KMS-11 (cell line): ENCODE data around the gene RAB11FIP4.
"Not testable (repeated sequence)": the region's sequence is repeated elsewhere in the genome, so short reads cannot be mapped to it uniquely, and the experiment has no call there.

Experiments
- H2AFZ ChIP-seq: fragments of 200-600 bp; sonication (generic); 2 replicates; pipeline ENCODE4 v1.6.1; 2016; ENCODE audit warnings: antibody characterized with exemption, mixed run types, low read depth
- H3K27ac ChIP-seq: fragments of 200-600 bp; sonication (generic); 2 replicates; pipeline ENCODE4 v1.6.1; 2016; ENCODE audit warnings: mild to moderate bottlenecking, mixed run types
- H3K27me3 ChIP-seq: fragments of 200-600 bp; sonication (generic); 2 replicates; pipeline ENCODE4 v1.6.1; 2017; ENCODE audit warnings: mild to moderate bottlenecking, low read depth, mixed run types, moderate library complexity; ENCODE audit not compliant: insufficient read depth
- H3K36me3 ChIP-seq: fragments of 200-600 bp; sonication (generic); 2 replicates; pipeline ENCODE4 v1.6.1; 2017; ENCODE audit warnings: mild to moderate bottlenecking, mixed run types; ENCODE audit not compliant: insufficient read depth
- H3K4me1 ChIP-seq: fragments of 200-600 bp; sonication (generic); 2 replicates; pipeline ENCODE4 v1.6.1; 2016; ENCODE audit warnings: mild to moderate bottlenecking, low read depth, mixed run types; ENCODE audit not compliant: poor library complexity, severe bottlenecking
- H3K4me2 ChIP-seq: fragments of 200-600 bp; sonication (generic); 2 replicates; pipeline ENCODE4 v1.7.0; 2016; ENCODE audit warnings: mild to moderate bottlenecking, mixed run types
- H3K4me3 ChIP-seq: fragments of 200-600 bp; sonication (generic); IDR thresholded peaks from 2 replicates; pipeline ENCODE4 v1.6.1; 2017; ENCODE audit warnings: low read depth, low read length, mixed read lengths; ENCODE audit not compliant: insufficient read depth
- H3K79me2 ChIP-seq: fragments of 200-600 bp; sonication (generic); 2 replicates; pipeline ENCODE4 v1.6.1; 2016; ENCODE audit warnings: low read depth, mixed run types; ENCODE audit not compliant: insufficient read depth
- H3K9ac ChIP-seq: fragments of 200-600 bp; sonication (generic); 2 replicates; pipeline ENCODE4 v1.6.1; 2016; ENCODE audit warnings: mild to moderate bottlenecking, mixed run types
- H4K20me1 ChIP-seq: fragments of 200-600 bp; sonication (generic); 2 replicates; pipeline ENCODE4 v1.6.1; 2016; ENCODE audit warnings: mild to moderate bottlenecking, mixed run types; ENCODE audit not compliant: insufficient read depth
- CTCF ChIP-seq: fragments of 200-600 bp; sonication (generic); conservative IDR thresholded peaks from 2 replicates; pipeline ENCODE4 v1.6.1; 2017; ENCODE audit warnings: low read depth, mild to moderate bottlenecking, antibody characterized with exemption, low read length, moderate library complexity, mixed read lengths

The RAB11FIP4 gene, protein sequence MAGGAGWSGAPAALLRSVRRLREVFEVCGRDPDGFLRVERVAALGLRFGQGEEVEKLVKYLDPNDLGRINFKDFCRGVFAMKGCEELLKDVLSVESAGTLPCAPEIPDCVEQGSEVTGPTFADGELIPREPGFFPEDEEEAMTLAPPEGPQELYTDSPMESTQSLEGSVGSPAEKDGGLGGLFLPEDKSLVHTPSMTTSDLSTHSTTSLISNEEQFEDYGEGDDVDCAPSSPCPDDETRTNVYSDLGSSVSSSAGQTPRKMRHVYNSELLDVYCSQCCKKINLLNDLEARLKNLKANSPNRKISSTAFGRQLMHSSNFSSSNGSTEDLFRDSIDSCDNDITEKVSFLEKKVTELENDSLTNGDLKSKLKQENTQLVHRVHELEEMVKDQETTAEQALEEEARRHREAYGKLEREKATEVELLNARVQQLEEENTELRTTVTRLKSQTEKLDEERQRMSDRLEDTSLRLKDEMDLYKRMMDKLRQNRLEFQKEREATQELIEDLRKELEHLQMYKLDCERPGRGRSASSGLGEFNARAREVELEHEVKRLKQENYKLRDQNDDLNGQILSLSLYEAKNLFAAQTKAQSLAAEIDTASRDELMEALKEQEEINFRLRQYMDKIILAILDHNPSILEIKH

GRCh38 chr17:31391496-31391949, at the start of gene RAB11FIP4:
Gene RAB11FIP4, plus strand, starts transcription at chr17:31391675. Its CDS starts 178 bp downstream, at chr17:31391853.
- TF ChIP-seq CTCF = no peak

GRCh38 chr17:31345191-31345747, 46.2 kb upstream of the RAB11FIP4 start:
- H4K20me1 ChIP-seq, H3K9ac ChIP-seq, H3K27ac ChIP-seq, H3K36me3 ChIP-seq, H3K4me2 ChIP-seq, H2AFZ ChIP-seq, H3K27me3 ChIP-seq, H3K4me3 ChIP-seq, H3K79me2 ChIP-seq: not testable (repeated sequence)
- peaks cover 14% of the 10 kb centered on the region for H3K4me1 ChIP-seq

More at GRCh38 chr17:31391496-31391949, at the start of gene RAB11FIP4:
- Histone ChIP-seq H3K36me3 (no peaks in the 10 kb centered on the region), H4K20me1 (no peaks in the 10 kb centered on the region), H3K9ac (no peak within 1 kb of the TSS), H3K27ac (no peak within 1 kb of the TSS), H3K4me1 (no peaks in the 10 kb centered on the region), H3K4me3 (no peak within 1 kb of the TSS), H2AFZ (no peak within 1 kb of the TSS), H3K4me2 (no peak within 1 kb of the TSS), H3K79me2 (no peaks in the 10 kb centered on the region), H3K27me3 (no peaks in the 10 kb centered on the region)

DNA sequence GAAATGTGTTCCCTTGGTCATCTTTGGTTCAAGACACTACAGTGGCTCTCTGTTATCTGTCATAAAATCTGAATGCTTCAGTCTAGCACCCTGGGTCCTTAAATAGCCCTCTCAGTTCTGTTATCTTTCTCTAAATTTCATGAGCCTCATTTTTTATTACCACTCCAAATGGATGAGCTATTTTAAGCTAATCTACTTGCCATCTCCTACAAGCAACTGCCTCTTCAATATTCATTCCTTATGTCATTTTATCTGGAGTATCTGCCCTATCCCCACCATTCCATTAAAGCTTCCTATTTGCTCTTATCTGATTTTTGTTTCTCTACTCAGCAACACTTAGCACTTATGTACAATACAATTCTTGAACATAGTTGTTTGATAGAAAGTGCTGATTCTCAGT, 42.0 kb upstream of the RAB11FIP4 start:
- no peak overlapping the region for H2AFZ ChIP-seq

GRCh38 chr17:31355935-31356334, 35.5 kb upstream of the RAB11FIP4 start:
- Histone ChIP-seq H3K79me2 (no peaks in the 10 kb centered on the region), H3K4me3 (no peak overlapping the region), H3K4me1 (no peaks in the 10 kb centered on the region), H2AFZ (no peak overlapping the region), H3K4me2 (no peak overlapping the region), H4K20me1 (no peaks in the 10 kb centered on the region), H3K27me3 (no peaks in the 10 kb centered on the region), H3K9ac (no peak overlapping the region), H3K27ac (no peak overlapping the region), H3K36me3 (no peaks in the 10 kb centered on the region)
- TF ChIP-seq CTCF = no peak

More for the DNA sequence above, 42.0 kb upstream of the RAB11FIP4 start:
- H3K4me2 ChIP-seq = no peak overlapping the region
- no peak overlapping the region for H3K4me3 ChIP-seq
- H3K9ac ChIP-seq = no peak overlapping the region
- peaks cover 14% of the 10 kb centered on the region for H3K4me1 ChIP-seq
- H3K27ac ChIP-seq = no peak overlapping the region
- no peaks in the 10 kb centered on the region for H3K79me2 ChIP-seq
- H3K27me3 ChIP-seq = no peaks in the 10 kb centered on the region
- TF ChIP-seq CTCF = no peak
- H3K36me3 ChIP-seq = no peaks in the 10 kb centered on the region
- no peaks in the 10 kb centered on the region for H4K20me1 ChIP-seq
